Measurements from ENCODE around the gene FNDC3A. TPM values are rescaled to one million over a fixed set of nuclear protein-coding genes. Genes with fewer than 3 reads are reported as not detected.
"Not testable (repeated sequence)": the region's sequence is repeated elsewhere in the genome, so short reads cannot be mapped to it uniquely, and the experiment has no call there.

Gene FNDC3A
- total and polyA plus RNA-seq, 3 experiments from 2014 or later = 8.8 to 22.7 (median 21.8) TPM

DNA sequence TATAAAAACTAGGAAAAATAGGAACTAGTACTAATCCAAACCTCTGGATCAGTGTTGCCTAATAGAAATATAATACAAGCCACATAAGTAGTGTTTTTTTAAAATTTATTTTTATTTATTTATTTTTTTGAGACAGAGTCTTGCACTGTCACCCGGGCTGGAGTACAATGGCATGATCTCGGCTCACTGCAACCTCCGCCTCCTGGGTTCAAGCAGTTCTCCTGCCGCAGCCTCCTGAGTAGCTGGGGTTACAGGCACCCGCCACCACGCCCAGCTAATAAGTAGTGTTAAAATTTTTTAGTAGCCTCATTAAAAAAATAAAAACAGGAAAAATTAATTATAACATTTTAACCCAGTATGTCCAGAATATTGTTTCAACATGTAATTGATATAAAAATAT, 94.3 kb downstream of the FNDC3A start:
- H3K27me3 ChIP-seq (ENCODE audit: insufficient read depth, low read length, poor library complexity, severe bottlenecking); H3K4me1 ChIP-seq (ENCODE audit: insufficient read depth, low read length); CTCF ChIA-PET; POLR2A ChIA-PET; H3K27ac ChIP-seq (ENCODE audit: low read depth, low read length); H3K4me3 ChIP-seq (ENCODE audit: low read length); DNase-seq; H3K27me3 Mint-ChIP-seq; H3K27ac Mint-ChIP-seq; H3K4me1 Mint-ChIP-seq; H3K9me3 ChIP-seq (ENCODE audit: low read length); H3K4me3 Mint-ChIP-seq; H3K9me3 Mint-ChIP-seq; H3K36me3 ChIP-seq (ENCODE audit: insufficient read depth, low read length): not testable (repeated sequence)
- peaks cover 7 to 36% (median 19%) of the 10 kb centered on the region in 3 donors for H3K36me3 Mint-ChIP-seq

DNA sequence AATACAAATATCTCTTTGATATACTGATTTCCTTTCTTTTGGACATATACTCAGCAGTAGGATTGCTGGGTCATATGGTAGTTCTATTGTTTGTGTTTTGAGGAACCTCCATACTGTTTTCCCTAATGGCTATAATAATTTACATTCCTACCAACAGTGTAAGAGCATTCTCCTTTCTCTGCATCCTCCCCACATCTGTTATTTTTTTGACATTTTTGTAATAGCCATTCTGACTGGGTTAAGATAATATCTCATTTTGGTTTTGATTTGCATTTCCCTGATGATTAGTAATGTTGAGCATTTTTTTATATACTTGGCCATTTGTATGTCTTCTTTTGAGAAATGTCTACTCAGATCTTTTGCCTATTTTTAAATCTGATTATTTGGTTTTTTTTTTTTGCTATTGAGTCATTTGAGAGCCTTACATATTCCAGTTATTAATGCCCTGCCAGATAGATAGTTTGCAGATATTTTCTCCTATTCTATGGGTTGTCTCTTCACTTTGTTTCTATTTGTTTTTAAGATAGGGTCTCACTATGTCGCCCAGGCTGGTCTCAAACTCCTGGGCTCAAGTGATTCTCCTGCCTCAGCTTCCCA, 95.7 kb downstream of the FNDC3A start:
- no peak overlapping the region for H3K4me3 Mint-ChIP-seq
- no peak for DNase-seq
- Histone ChIP-seq H3K4me1 (ENCODE audit: insufficient read depth, low read length) (no peaks in the 10 kb centered on the region), H3K9me3 (ENCODE audit: low read length) (no peaks in the 10 kb centered on the region), H3K27me3 (ENCODE audit: insufficient read depth, low read length, poor library complexity, severe bottlenecking) (no peaks in the 10 kb centered on the region), H3K36me3 (ENCODE audit: insufficient read depth, low read length) (peaks cover 4% of the 10 kb centered on the region), H3K27ac (ENCODE audit: low read depth, low read length) (no peak overlapping the region), H3K4me3 (ENCODE audit: low read length) (no peak overlapping the region)
- peaks cover 7 to 41% (median 27%) of the 10 kb centered on the region in 3 donors for H3K36me3 Mint-ChIP-seq
- H3K4me1 Mint-ChIP-seq = peaks cover 5 to 7% (median 7%) of the 10 kb centered on the region in 3 donors
- H3K27me3 Mint-ChIP-seq = no peaks in the 10 kb centered on the region
- H3K27ac Mint-ChIP-seq = no peak overlapping the region
- no peaks in the 10 kb centered on the region for H3K9me3 Mint-ChIP-seq
- POLR2A ChIA-PET = no interaction called here
- CTCF ChIA-PET = no interaction called here

DNA sequence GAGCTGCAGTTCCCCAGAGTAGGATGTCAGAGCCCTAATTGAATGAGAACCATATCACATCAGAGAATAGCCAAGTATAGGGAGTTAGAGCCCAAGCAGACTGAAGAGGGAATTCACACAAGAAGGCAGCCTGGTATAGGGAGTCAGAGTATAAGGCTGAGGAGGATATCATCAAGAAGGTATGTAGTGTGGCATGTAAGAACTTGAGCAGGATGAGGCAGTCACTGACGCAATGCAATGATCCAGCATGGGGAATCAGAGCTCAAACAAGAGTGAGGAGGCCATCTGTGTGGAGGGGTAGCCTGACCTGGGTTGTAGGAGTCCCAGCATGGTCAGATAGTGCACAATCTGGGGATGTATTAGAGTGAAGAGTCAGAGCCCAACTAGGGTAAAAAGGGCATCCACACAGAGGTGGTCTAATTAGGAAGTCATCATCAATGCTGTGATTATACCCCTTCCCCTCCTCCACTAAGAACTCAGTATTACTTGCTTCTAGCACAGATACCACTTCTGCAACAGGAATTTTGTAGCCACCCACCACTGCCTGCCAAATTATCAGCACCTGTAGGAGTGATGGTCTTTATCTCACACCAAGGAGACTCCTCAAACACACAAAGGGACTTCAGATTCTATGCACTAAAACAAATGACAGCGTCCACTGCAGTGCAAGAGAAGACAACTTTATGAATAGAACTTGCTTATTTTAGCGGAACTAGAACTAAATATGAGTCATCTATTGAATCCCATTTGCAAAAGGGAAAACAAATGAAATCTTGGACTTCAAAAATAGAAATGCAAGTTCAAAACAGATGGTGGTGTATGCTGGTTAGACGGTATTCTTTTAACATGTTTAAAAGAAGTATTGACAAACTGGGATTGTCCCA, 107.2 kb downstream of the FNDC3A start:
- CTCF ChIA-PET = no interaction called here

DNA sequence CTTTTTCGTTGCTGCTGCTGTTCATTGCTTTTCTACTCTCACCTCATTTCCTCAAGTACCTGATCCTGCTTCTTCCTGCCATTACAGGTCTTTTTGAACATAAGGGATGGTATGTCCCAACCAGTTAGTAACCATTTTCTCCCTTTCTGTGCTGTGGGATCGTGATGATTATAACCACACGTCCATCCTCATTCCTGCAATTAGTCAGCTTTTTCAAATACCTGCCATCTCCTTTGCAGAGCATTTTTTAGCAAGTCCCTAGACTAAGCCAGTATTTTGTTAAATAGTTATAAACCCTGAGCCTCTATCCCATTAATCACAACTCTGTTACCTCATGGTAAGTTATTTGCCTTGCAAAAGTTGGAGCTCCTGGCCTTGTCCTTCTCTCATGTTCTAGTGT, 109.2 kb downstream of the FNDC3A start:
- ChIA-PET CTCF (no interaction called here), POLR2A (no interaction called here)
- no peak overlapping the region for H3K27ac ChIP-seq (ENCODE audit: low read depth, low read length)
- Mint-ChIP-seq H3K9me3 (no peaks in the 10 kb centered on the region), H3K27me3 (no peaks in the 10 kb centered on the region), H3K36me3 (peaks cover 11 to 31% (median 18%) of the 10 kb centered on the region in 3 donors), H3K27ac (peak overlapping the region in 2 of 8 donors; percentile 15 to 51), H3K4me1 (peaks cover 0 to 11% (median 4%) of the 10 kb centered on the region in 3 donors), H3K4me3 (no peak overlapping the region)
- no peaks in the 10 kb centered on the region for H3K27me3 ChIP-seq (ENCODE audit: insufficient read depth, low read length, poor library complexity, severe bottlenecking)
- H3K4me3 ChIP-seq (ENCODE audit: low read length) = no peak overlapping the region
- H3K9me3 ChIP-seq (ENCODE audit: low read length) = no peaks in the 10 kb centered on the region
- H3K4me1 ChIP-seq (ENCODE audit: insufficient read depth, low read length) = no peaks in the 10 kb centered on the region
- no peaks in the 10 kb centered on the region for H3K36me3 ChIP-seq (ENCODE audit: insufficient read depth, low read length)
- DNase-seq = no peak

More for the DNA sequence above, 107.2 kb downstream of the FNDC3A start:
- Histone ChIP-seq H3K4me3 (ENCODE audit: low read length) (no peak overlapping the region), H3K4me1 (ENCODE audit: insufficient read depth, low read length) (no peaks in the 10 kb centered on the region), H3K36me3 (ENCODE audit: insufficient read depth, low read length) (no peaks in the 10 kb centered on the region), H3K27me3 (ENCODE audit: insufficient read depth, low read length, poor library complexity, severe bottlenecking) (no peaks in the 10 kb centered on the region), H3K9me3 (ENCODE audit: low read length) (no peaks in the 10 kb centered on the region), H3K27ac (ENCODE audit: low read depth, low read length) (no peak overlapping the region)
- Mint-ChIP-seq H3K4me1 (peaks cover 4 to 11% (median 4%) of the 10 kb centered on the region in 3 donors), H3K27ac (no peak overlapping the region), H3K4me3 (no peak overlapping the region), H3K36me3 (peaks cover 11 to 33% (median 16%) of the 10 kb centered on the region in 3 donors), H3K9me3 (no peaks in the 10 kb centered on the region), H3K27me3 (no peaks in the 10 kb centered on the region)
- POLR2A ChIA-PET = no interaction called here
- DNase-seq = no peak

DNA sequence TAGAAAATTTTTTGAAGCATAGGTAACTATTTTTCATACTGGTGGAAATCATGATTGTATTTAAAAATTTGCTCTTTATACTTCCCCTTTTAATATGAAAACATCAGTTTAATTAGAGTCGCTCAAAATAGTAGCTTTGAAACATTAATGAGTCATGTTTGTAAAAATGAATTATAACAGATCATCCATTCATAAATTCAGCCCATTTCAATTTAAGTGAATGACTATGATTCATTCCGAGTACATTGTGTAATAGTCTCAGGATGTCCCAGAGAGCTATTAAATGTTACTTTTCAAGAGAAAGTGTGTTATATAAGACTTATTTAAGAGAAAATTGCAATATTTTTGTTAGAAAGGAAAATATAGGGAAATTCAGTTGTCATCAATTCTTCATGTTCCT, 111.0 kb downstream of the FNDC3A start:
- DNase-seq = no peak
- no peak overlapping the region for H3K27ac Mint-ChIP-seq
- Histone ChIP-seq H3K27ac (ENCODE audit: low read depth, low read length) (no peak overlapping the region), H3K27me3 (ENCODE audit: insufficient read depth, low read length, poor library complexity, severe bottlenecking) (no peaks in the 10 kb centered on the region), H3K9me3 (ENCODE audit: low read length) (no peaks in the 10 kb centered on the region), H3K36me3 (ENCODE audit: insufficient read depth, low read length) (no peaks in the 10 kb centered on the region), H3K4me3 (ENCODE audit: low read length) (no peak overlapping the region), H3K4me1 (ENCODE audit: insufficient read depth, low read length) (no peaks in the 10 kb centered on the region)
- no peaks in the 10 kb centered on the region for H3K9me3 Mint-ChIP-seq
- peaks cover 0 to 11% (median 0%) of the 10 kb centered on the region in 3 donors for H3K4me1 Mint-ChIP-seq
- H3K36me3 Mint-ChIP-seq = peaks cover 11 to 27% (median 17%) of the 10 kb centered on the region in 3 donors
- ChIA-PET POLR2A (no interaction called here), CTCF (interaction anchor here (1.1 kb wide), 1 partner anchor 13 kb away, joined by 3 read pairs; no protein-coding TSS in a partner anchor)
- no peak overlapping the region for H3K4me3 Mint-ChIP-seq
- H3K27me3 Mint-ChIP-seq = no peaks in the 10 kb centered on the region

DNA sequence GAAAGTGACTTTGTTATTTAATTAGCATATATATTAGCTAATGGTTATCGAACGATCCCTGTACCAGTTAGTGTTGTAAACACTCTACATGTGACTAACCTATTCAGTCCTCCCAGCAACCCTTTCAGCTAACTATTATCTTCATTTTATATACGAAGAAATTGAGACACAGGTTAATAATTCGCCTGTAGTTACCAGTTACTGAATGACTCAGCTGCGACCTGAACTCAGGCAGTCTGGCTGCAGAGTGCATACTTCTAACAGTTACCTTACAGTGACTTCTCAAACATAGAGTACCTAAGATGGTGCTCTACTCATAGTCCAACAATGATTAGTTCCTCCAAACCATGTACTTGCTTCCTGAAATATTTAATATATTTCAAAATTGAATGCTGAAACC, 117.7 kb downstream of the FNDC3A start:
- H3K9me3 Mint-ChIP-seq = no peaks in the 10 kb centered on the region
- peaks cover 4 to 16% (median 13%) of the 10 kb centered on the region in 3 donors for H3K36me3 Mint-ChIP-seq
- Histone ChIP-seq H3K36me3 (ENCODE audit: insufficient read depth, low read length) (no peaks in the 10 kb centered on the region), H3K9me3 (ENCODE audit: low read length) (no peaks in the 10 kb centered on the region), H3K4me1 (ENCODE audit: insufficient read depth, low read length) (no peaks in the 10 kb centered on the region), H3K27ac (ENCODE audit: low read depth, low read length) (no peak overlapping the region), H3K27me3 (ENCODE audit: insufficient read depth, low read length, poor library complexity, severe bottlenecking) (no peaks in the 10 kb centered on the region), H3K4me3 (ENCODE audit: low read length) (no peak overlapping the region)
- DNase-seq = no peak
- no peak overlapping the region for H3K27ac Mint-ChIP-seq
- no peak overlapping the region for H3K4me3 Mint-ChIP-seq
- H3K4me1 Mint-ChIP-seq = peaks cover 2 to 12% (median 7%) of the 10 kb centered on the region in 3 donors
- H3K27me3 Mint-ChIP-seq = no peaks in the 10 kb centered on the region
- POLR2A ChIA-PET = no interaction called here
- CTCF ChIA-PET = no interaction called here

DNA sequence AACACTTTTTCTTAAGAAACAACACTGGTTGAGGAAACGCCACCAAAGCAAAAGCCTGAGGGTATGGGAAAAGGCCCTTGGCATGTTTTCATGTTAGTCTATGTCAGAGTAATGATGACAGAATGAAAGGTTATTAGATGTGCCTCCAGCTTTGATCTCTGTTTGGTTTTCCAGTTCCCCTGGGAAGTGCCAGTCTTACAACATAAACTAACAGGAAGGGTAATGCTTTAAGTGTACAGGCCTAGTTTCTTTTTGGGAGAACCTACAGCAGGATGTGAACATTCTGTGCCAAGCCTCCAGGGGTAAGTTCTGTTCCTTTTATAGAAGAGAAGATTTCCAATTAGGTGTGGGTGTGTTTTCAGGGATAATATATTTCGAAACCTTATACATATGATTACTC, 121.7 kb downstream of the FNDC3A start:
- Histone ChIP-seq H3K27ac (ENCODE audit: low read depth, low read length) (no peak overlapping the region), H3K4me3 (ENCODE audit: low read length) (no peak overlapping the region), H3K9me3 (ENCODE audit: low read length) (no peaks in the 10 kb centered on the region), H3K27me3 (ENCODE audit: insufficient read depth, low read length, poor library complexity, severe bottlenecking) (no peaks in the 10 kb centered on the region), H3K4me1 (ENCODE audit: insufficient read depth, low read length) (no peaks in the 10 kb centered on the region), H3K36me3 (ENCODE audit: insufficient read depth, low read length) (no peaks in the 10 kb centered on the region)
- ChIA-PET POLR2A (no interaction called here), CTCF (no interaction called here)
- no peak overlapping the region for H3K4me3 Mint-ChIP-seq
- H3K27ac Mint-ChIP-seq = peak overlapping the region in 2 of 8 donors; percentile 12 to 69
- no peak for DNase-seq
- H3K9me3 Mint-ChIP-seq = no peaks in the 10 kb centered on the region
- H3K4me1 Mint-ChIP-seq = peaks cover 4 to 15% (median 15%) of the 10 kb centered on the region in 3 donors
- no peaks in the 10 kb centered on the region for H3K27me3 Mint-ChIP-seq
- peaks cover 0 to 9% (median 3%) of the 10 kb centered on the region in 3 donors for H3K36me3 Mint-ChIP-seq

DNA sequence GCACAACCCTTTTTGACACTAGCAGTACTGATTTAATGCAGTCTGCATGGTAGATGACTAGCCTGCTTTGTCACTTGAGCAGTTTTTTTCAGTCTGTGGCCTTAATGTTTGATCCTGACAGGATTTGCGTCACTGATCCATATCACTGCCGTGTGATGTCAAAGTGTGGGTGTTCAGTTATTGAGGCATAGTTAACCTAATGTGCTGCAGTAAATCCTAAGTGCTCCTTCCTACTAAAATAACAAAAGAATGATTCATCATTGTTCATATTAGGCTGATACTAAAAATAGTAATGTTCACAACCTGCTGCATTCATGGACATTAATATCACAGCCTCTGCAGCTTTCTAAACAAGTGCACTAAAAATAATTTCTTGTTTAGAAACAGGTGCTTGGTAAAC, 122.5 kb downstream of the FNDC3A start:
- POLR2A ChIA-PET = no interaction called here
- H3K36me3 ChIP-seq (ENCODE audit: insufficient read depth, low read length) = no peaks in the 10 kb centered on the region
- Mint-ChIP-seq H3K36me3 (peaks cover 0 to 4% (median 3%) of the 10 kb centered on the region in 3 donors), H3K27ac (peak overlapping the region in 1 of 8 donors; percentile 29), H3K9me3 (no peaks in the 10 kb centered on the region), H3K4me3 (no peak overlapping the region), H3K4me1 (peaks cover 4 to 15% (median 15%) of the 10 kb centered on the region in 3 donors), H3K27me3 (no peaks in the 10 kb centered on the region)
- no peaks in the 10 kb centered on the region for H3K9me3 ChIP-seq (ENCODE audit: low read length)
- H3K27ac ChIP-seq (ENCODE audit: low read depth, low read length) = no peak overlapping the region
- CTCF ChIA-PET = no interaction called here
- no peaks in the 10 kb centered on the region for H3K4me1 ChIP-seq (ENCODE audit: insufficient read depth, low read length)
- DNase-seq = no peak
- no peaks in the 10 kb centered on the region for H3K27me3 ChIP-seq (ENCODE audit: insufficient read depth, low read length, poor library complexity, severe bottlenecking)
- no peak overlapping the region for H3K4me3 ChIP-seq (ENCODE audit: low read length)

All from CD8-positive, alpha-beta memory T cell (primary cell).